ENCODE data around the gene TBC1D16. TPM values are rescaled to one million over a fixed set of nuclear protein-coding genes. Genes with fewer than 3 reads are reported as not detected.

TBC1D16 gene
- total RNA-seq, 1 experiment from 2014 or later: 20.3 TPM

- peak; percentile 63 for DNase-seq (ENCODE audit: low read depth)
Measured at GRCh38 chr17:79988185-79988971, 47.3 kb downstream of the TBC1D16 start.

GRCh38 chr17:79987935-79988184, 47.8 kb downstream of the TBC1D16 start:
- no peak for DNase-seq (ENCODE audit: low read depth)

GRCh38 chr17:79987187-79987934, 48.3 kb downstream of the TBC1D16 start:
- no peak for DNase-seq (ENCODE audit: low read depth)

GRCh38 chr17:79986411-79987186, 49.1 kb downstream of the TBC1D16 start:
- no peak for DNase-seq (ENCODE audit: low read depth)

- no peak for DNase-seq (ENCODE audit: low read depth)
Measured at GRCh38 chr17:79985943-79986391, 49.7 kb downstream of the TBC1D16 start.

- DNase-seq (ENCODE audit: low read depth): no peak
Measured at GRCh38 chr17:79985361-79985942, 50.2 kb downstream of the TBC1D16 start.

GRCh38 chr17:79984877-79985276, 50.8 kb downstream of the TBC1D16 start:
- DNase-seq (ENCODE audit: low read depth): no peak

GRCh38 chr17:79984045-79984840, 51.4 kb downstream of the TBC1D16 start:
- no peak for DNase-seq (ENCODE audit: low read depth)

GRCh38 chr17:79983456-79983855, 52.2 kb downstream of the TBC1D16 start:
- no peak for DNase-seq (ENCODE audit: low read depth)

GRCh38 chr17:79982986-79983385, 52.7 kb downstream of the TBC1D16 start:
- no peak for DNase-seq (ENCODE audit: low read depth)

- DNase-seq (ENCODE audit: low read depth): no peak
Measured at GRCh38 chr17:79981661-79982101, 54.0 kb downstream of the TBC1D16 start.

GRCh38 chr17:79981090-79981489, 54.6 kb downstream of the TBC1D16 start:
- no peak for DNase-seq (ENCODE audit: low read depth)

- DNase-seq (ENCODE audit: low read depth): no peak
Measured at GRCh38 chr17:79980246-79981043, 55.2 kb downstream of the TBC1D16 start.

- no peak for DNase-seq (ENCODE audit: low read depth)
Measured at GRCh38 chr17:79979816-79980215, 55.9 kb downstream of the TBC1D16 start.

GRCh38 chr17:79979221-79979741, 56.4 kb downstream of the TBC1D16 start:
- DNase-seq (ENCODE audit: low read depth): no peak

GRCh38 chr17:79978548-79978855, 57.2 kb downstream of the TBC1D16 start:
- no peak for DNase-seq (ENCODE audit: low read depth)

- DNase-seq (ENCODE audit: low read depth): no peak
Measured at GRCh38 chr17:79977708-79978547, 57.7 kb downstream of the TBC1D16 start.

GRCh38 chr17:79977161-79977631, 58.5 kb downstream of the TBC1D16 start:
- DNase-seq (ENCODE audit: low read depth): no peak

GRCh38 chr17:79976451-79976850, 59.2 kb downstream of the TBC1D16 start:
- DNase-seq (ENCODE audit: low read depth): no peak

All from Daoy (cell line).